ENCODE measurements around the gene GRIK2. TPM values are rescaled to one million over a fixed set of nuclear protein-coding genes. Genes with fewer than 3 reads are reported as not detected.

The GRIK2 gene
- total RNA-seq, 2 donors from 2014 or later, result 0.92 to 2.0 TPM

GRCh38 chr6:101803136-101803535 lies 409.6 kb downstream of the GRIK2 start:
- no peak for DNase-seq (ENCODE audit: low spot score)
- ATAC-seq (ENCODE audit: insufficient number of reproducible peaks, low FRiP score, low read depth), result no peak
- no peaks in the 10 kb centered on the region for H3K36me3 ChIP-seq
- no peaks in the 10 kb centered on the region for H3K4me1 ChIP-seq (ENCODE audit: control insufficient read depth in 1 of 2, low read depth in 2 of 2)
- no peak overlapping the region for H3K27ac ChIP-seq
- no peak overlapping the region for H3K4me3 ChIP-seq
- TF ChIP-seq CTCF (IDR thresholded peaks at IDR 0.05), result no peak
- H3K27me3 ChIP-seq (replicated peaks; ENCODE audit: insufficient read depth), result no peaks in the 10 kb centered on the region
- no peaks in the 10 kb centered on the region for H3K9me3 ChIP-seq

GRCh38 chr6:101806241-101806640 lies 412.7 kb downstream of the GRIK2 start:
- Histone ChIP-seq H3K4me1 (ENCODE audit: control insufficient read depth in 1 of 2, low read depth in 2 of 2) (no peaks in the 10 kb centered on the region), H3K27ac (no peak overlapping the region), H3K27me3 (replicated peaks; ENCODE audit: insufficient read depth) (no peaks in the 10 kb centered on the region), H3K36me3 (no peaks in the 10 kb centered on the region), H3K9me3 (no peaks in the 10 kb centered on the region), H3K4me3 (no peak overlapping the region)
- no peak for TF ChIP-seq CTCF (IDR thresholded peaks at IDR 0.05)
- ATAC-seq (ENCODE audit: insufficient number of reproducible peaks, low FRiP score, low read depth), result no peak
- no peak for DNase-seq (ENCODE audit: low spot score)

GRCh38 chr6:101811108-101811507 lies 417.6 kb downstream of the GRIK2 start:
- Histone ChIP-seq H3K4me1 (ENCODE audit: control insufficient read depth in 1 of 2, low read depth in 2 of 2) (no peaks in the 10 kb centered on the region), H3K27me3 (replicated peaks; ENCODE audit: insufficient read depth) (no peaks in the 10 kb centered on the region), H3K9me3 (no peaks in the 10 kb centered on the region), H3K27ac (no peak overlapping the region), H3K4me3 (no peak overlapping the region), H3K36me3 (no peaks in the 10 kb centered on the region)
- DNase-seq (ENCODE audit: low spot score) (no peak), ATAC-seq (ENCODE audit: insufficient number of reproducible peaks, low FRiP score, low read depth) (no peak)
- TF ChIP-seq CTCF (IDR thresholded peaks at IDR 0.05), result no peak

GRCh38 chr6:101816716-101817115 lies 423.2 kb downstream of the GRIK2 start:
- Histone ChIP-seq H3K27me3 (replicated peaks; ENCODE audit: insufficient read depth) (no peaks in the 10 kb centered on the region), H3K4me1 (ENCODE audit: control insufficient read depth in 1 of 2, low read depth in 2 of 2) (no peaks in the 10 kb centered on the region), H3K27ac (no peak overlapping the region), H3K9me3 (no peaks in the 10 kb centered on the region), H3K4me3 (no peak overlapping the region), H3K36me3 (no peaks in the 10 kb centered on the region)
- DNase-seq (ENCODE audit: low spot score) (no peak), ATAC-seq (ENCODE audit: insufficient number of reproducible peaks, low FRiP score, low read depth) (no peak)
- TF ChIP-seq CTCF (IDR thresholded peaks at IDR 0.05), result no peak

- DNase-seq (ENCODE audit: low spot score), result no peak
- Histone ChIP-seq H3K27me3 (replicated peaks; ENCODE audit: insufficient read depth) (no peaks in the 10 kb centered on the region), H3K27ac (no peak overlapping the region), H3K36me3 (no peaks in the 10 kb centered on the region), H3K4me1 (ENCODE audit: control insufficient read depth in 1 of 2, low read depth in 2 of 2) (no peaks in the 10 kb centered on the region), H3K9me3 (no peaks in the 10 kb centered on the region), H3K4me3 (no peak overlapping the region)
- TF ChIP-seq CTCF (IDR thresholded peaks at IDR 0.05), result no peak
- no peak for ATAC-seq (ENCODE audit: insufficient number of reproducible peaks, low FRiP score, low read depth)
Measured at GRCh38 chr6:101818051-101818450, 424.5 kb downstream of the GRIK2 start.
